Peyer's patch (tissue), 4 donors: ENCODE results near the gene GAA.

ENCODE experiments used
- POLR2A ChIP-seq, 2 donors: fragments of 450-650 bp; IDR thresholded peaks; one replicate each; pipeline ENCODE4 v1.5.1; 2017; ENCODE audit warnings: antibody characterized with exemption in 2 of 2, mild to moderate bottlenecking in 2 of 2, moderate library complexity in 2 of 2
- TF ChIP-seq, protein P1 (sequence below), 6 experiments: fragments of 450-650 bp in 4 of 6; fragments of 200-600 bp in 2 of 6; sonication (generic) in 1 of 6; IDR thresholded peaks; one replicate each; pipeline ENCODE4 v1.5.1; 2017 to 2019; ENCODE audit warnings: antibody characterized with exemption in 6 of 6, mild to moderate bottlenecking in 3 of 6, moderate library complexity in 1 of 6

- TF ChIP-seq, protein P1, sequence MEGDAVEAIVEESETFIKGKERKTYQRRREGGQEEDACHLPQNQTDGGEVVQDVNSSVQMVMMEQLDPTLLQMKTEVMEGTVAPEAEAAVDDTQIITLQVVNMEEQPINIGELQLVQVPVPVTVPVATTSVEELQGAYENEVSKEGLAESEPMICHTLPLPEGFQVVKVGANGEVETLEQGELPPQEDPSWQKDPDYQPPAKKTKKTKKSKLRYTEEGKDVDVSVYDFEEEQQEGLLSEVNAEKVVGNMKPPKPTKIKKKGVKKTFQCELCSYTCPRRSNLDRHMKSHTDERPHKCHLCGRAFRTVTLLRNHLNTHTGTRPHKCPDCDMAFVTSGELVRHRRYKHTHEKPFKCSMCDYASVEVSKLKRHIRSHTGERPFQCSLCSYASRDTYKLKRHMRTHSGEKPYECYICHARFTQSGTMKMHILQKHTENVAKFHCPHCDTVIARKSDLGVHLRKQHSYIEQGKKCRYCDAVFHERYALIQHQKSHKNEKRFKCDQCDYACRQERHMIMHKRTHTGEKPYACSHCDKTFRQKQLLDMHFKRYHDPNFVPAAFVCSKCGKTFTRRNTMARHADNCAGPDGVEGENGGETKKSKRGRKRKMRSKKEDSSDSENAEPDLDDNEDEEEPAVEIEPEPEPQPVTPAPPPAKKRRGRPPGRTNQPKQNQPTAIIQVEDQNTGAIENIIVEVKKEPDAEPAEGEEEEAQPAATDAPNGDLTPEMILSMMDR (IDR thresholded peaks at IDR 0.05), result peak; percentile 86 to 99 (median 96)
- TF ChIP-seq POLR2A (IDR thresholded peaks at IDR 0.05), result peak; percentile 17 to 60
These were observed at the start of gene GAA for GRCh38 chr17:80101011-80101945.
